MCF 10A (cell line): Measurements from ENCODE around the gene EFNB2. TPM values are rescaled to one million over a fixed set of nuclear protein-coding genes. Genes with fewer than 3 reads are reported as not detected.

Experiments
- BruUV-seq: library from RNA; stranded (reverse); fragments of 400-500 nt; replicated peaks from 2 replicates; lab custom pipeline; 2021; lab: Mats Ljungman, UMichigan
- CTCF ChIA-PET: fragments of 300-600 bp; sonication (Branson Sonifier 250); formaldehyde crosslinking; extraction: SDS; loops from one replicate; lab custom pipeline; 2021; ENCODE audit warnings: antibody characterized with exemption, inconsistent platforms; lab: Yijun Ruan, JAX
- POLR2A ChIA-PET: fragments of 300-600, 350-650 bp; sonication (Branson Sonifier 250); formaldehyde crosslinking; extraction: SDS; loops from one replicate; lab custom pipeline; 2020; ENCODE audit warnings: antibody characterized with exemption, inconsistent platforms; lab: Yijun Ruan, JAX
- DNase-seq: peaks from one replicate; pipeline ENCODE4 v3.0.0-alpha.2; 2018; ENCODE audit not compliant: unreplicated experiment
- H3K27ac Mint-ChIP-seq: one replicate; pipeline ENCODE4 v1.8.0; 2022; ENCODE audit warnings: mild to moderate bottlenecking, low read depth, mixed read lengths; ENCODE audit not compliant: unreplicated experiment
- H3K27me3 Mint-ChIP-seq: one replicate; pipeline ENCODE4 v1.8.0; 2022; ENCODE audit warnings: mixed read lengths; ENCODE audit not compliant: insufficient read depth, unreplicated experiment
- H3K36me3 Mint-ChIP-seq: one replicate; pipeline ENCODE4 v1.8.0; 2022; ENCODE audit warnings: mild to moderate bottlenecking, moderate library complexity, mixed read lengths; ENCODE audit not compliant: insufficient read depth, unreplicated experiment
- H3K4me1 Mint-ChIP-seq: one replicate; pipeline ENCODE4 v1.8.0; 2022; ENCODE audit warnings: mixed read lengths; ENCODE audit not compliant: insufficient read depth, unreplicated experiment
- H3K4me3 Mint-ChIP-seq: one replicate; pipeline ENCODE4 v1.8.0; 2022; ENCODE audit warnings: mild to moderate bottlenecking, moderate library complexity, mixed read lengths; ENCODE audit not compliant: unreplicated experiment
- H3K9me3 Mint-ChIP-seq: one replicate; pipeline ENCODE4 v1.8.0; 2022; ENCODE audit warnings: mixed read lengths; ENCODE audit not compliant: unreplicated experiment
- CTCF ChIP-seq: fragments of 200-600 bp; IDR thresholded peaks from one replicate; pipeline ENCODE4 v1.8.0; 2022; ENCODE audit warnings: antibody characterized with exemption, mild to moderate bottlenecking; ENCODE audit not compliant: unreplicated experiment
- intact Hi-C: fragments of 100-400 bp; cut with micrococcal nuclease; formaldehyde crosslinking; loops from 2 replicates; pipeline ENCODE4 v1.14.1; 2022
- total RNA-seq: library from RNA; stranded (reverse); gene quantifications from 2 replicates; pipeline ENCODE4 v1.2.3, GENCODE V29; 2022

EFNB2 gene
- total RNA-seq, 1 experiment from 2014 or later: 40.4 TPM

- Mint-ChIP-seq H3K9me3 (no peaks in the 10 kb centered on the region), H3K27me3 (no peaks in the 10 kb centered on the region), H3K4me3 (peak overlapping the region; percentile 95), H3K36me3 (no peaks in the 10 kb centered on the region), H3K27ac (peak overlapping the region; percentile 86), H3K4me1 (peaks cover 17% of the 10 kb centered on the region)
- intact Hi-C loops: loop anchor here (1.0 to 10.0 kb wide), 10 partner anchors 382 to 1963 kb away; no protein-coding TSS in a partner anchor
- ChIA-PET CTCF (interaction anchor here (0.5 to 5.0 kb wide), 23 partner anchors 9 to 1965 kb away, joined by 3 to 43 read pairs (median 3); no protein-coding TSS in a partner anchor), POLR2A (interaction anchor here (0.6 to 7.6 kb wide), 19 partner anchors 11 to 1992 kb away, joined by 3 to 83 read pairs (median 5); partner anchors contain the start of gene ARGLU1)
- BruUV-seq: no TSS peak
- peak; percentile 29 for TF ChIP-seq CTCF
- peak; percentile 77 for DNase-seq
These were observed 1.4 kb downstream of the EFNB2 start for GRCh38 chr13:106533943-106534638.

GRCh38 chr13:106533101-106533942 is 2.1 kb downstream of the EFNB2 start:
- Mint-ChIP-seq H3K4me3 (peak overlapping the region; percentile 95), H3K36me3 (no peaks in the 10 kb centered on the region), H3K4me1 (peaks cover 17% of the 10 kb centered on the region), H3K9me3 (no peaks in the 10 kb centered on the region), H3K27me3 (no peaks in the 10 kb centered on the region), H3K27ac (peak overlapping the region; percentile 86)
- peak; percentile 84 for DNase-seq
- ChIA-PET POLR2A (interaction anchor here (0.6 to 7.6 kb wide), 17 partner anchors 11 to 1961 kb away, joined by 3 to 83 read pairs (median 5); partner anchors contain the start of gene ARGLU1), CTCF (interaction anchor here (0.5 to 5.0 kb wide), 25 partner anchors 8 to 1964 kb away, joined by 3 to 43 read pairs (median 4); no protein-coding TSS in a partner anchor)
- intact Hi-C loops: loop anchor here (1.0 to 10.0 kb wide), 10 partner anchors 381 to 1963 kb away; no protein-coding TSS in a partner anchor
- TSS peak; percentile 33 for BruUV-seq
- peak; percentile 86 for TF ChIP-seq CTCF

DNA sequence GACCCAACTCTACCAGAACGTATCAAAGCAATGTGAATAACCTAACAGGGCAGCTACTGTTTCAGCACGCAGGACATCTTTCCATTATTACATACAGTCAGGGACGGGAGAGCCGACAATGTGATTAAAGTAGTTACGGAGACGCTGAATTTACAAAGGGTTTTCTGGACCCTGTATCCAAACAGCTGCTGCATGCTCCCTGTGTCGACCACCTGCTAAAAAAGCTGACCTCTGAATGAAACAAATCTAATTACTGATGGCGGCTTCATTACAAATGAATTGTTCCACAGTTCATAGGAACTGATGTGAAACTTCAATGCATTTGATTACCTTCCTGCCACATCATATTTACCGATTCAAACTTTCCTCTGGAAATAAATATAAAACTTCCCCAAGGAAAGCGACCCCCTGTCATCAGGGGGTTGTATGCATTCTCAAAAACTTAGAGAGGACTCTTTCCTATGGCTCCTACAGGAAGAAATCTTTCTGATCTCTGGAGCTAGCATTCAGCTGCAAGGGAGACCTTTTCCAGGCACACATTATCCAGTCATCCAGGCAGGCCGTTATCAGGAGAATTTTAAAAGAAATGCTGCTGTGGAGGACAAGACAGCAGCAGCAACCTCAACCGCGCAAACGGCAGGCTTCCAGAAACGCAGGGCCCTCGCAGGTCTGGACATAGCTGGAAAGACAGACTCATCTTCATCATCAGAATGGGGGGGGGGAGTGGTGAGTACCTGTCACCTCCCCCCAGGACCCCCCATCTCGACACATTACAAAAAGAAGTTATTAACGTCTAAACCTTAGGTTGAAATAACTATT is 3.1 kb downstream of the EFNB2 start:
- peak; percentile 47 for DNase-seq
- Mint-ChIP-seq H3K36me3 (no peaks in the 10 kb centered on the region), H3K4me1 (peaks cover 17% of the 10 kb centered on the region), H3K9me3 (no peaks in the 10 kb centered on the region), H3K27ac (peak overlapping the region; percentile 86), H3K27me3 (no peaks in the 10 kb centered on the region), H3K4me3 (peak overlapping the region; percentile 95)
- POLR2A ChIA-PET: interaction anchor here (0.6 to 7.6 kb wide), 19 partner anchors 10 to 1758 kb away, joined by 3 to 83 read pairs (median 5); partner anchors contain the start of gene ARGLU1
- no TSS peak for BruUV-seq
- TF ChIP-seq CTCF: no peak
- intact Hi-C loops: loop anchor here (1.0 to 10.0 kb wide), 12 partner anchors 24 to 1962 kb away; no protein-coding TSS in a partner anchor
- CTCF ChIA-PET: interaction anchor here (0.5 to 3.7 kb wide), 28 partner anchors 9 to 1961 kb away, joined by 3 to 26 read pairs (median 4); no protein-coding TSS in a partner anchor
